RWPE2 (cell line): ENCODE measurements around the gene TUSC7.

Source experiments
- ATAC-seq: fragments of 200-7000 bp; cut with Tn5 transposase; 3 replicates; pipeline ENCODE4 v1.9.1; 2021; ENCODE audit warnings: low read depth
- DNase-seq: peaks from one replicate; pipeline ENCODE4 v3.0.0-alpha.2; 2020; ENCODE audit warnings: low spot score
- H3K27ac ChIP-seq: fragments of 450-650 bp; 2 replicates; pipeline ENCODE4 v1.5.1; 2017; ENCODE audit warnings: mild to moderate bottlenecking; ENCODE audit not compliant: poor library complexity, severe bottlenecking
- H3K27me3 ChIP-seq: fragments of 250-450 bp; sonication (Bioruptor Pico); 2 replicates; pipeline ENCODE4 v1.5.1; 2021; ENCODE audit warnings: mild to moderate bottlenecking, moderate library complexity; ENCODE audit not compliant: insufficient read depth, poor library complexity, severe bottlenecking
- H3K36me3 ChIP-seq: fragments of 250-450 bp; sonication (Bioruptor Pico); 2 replicates; pipeline ENCODE4 v1.5.1; 2020; ENCODE audit warnings: low read depth, mild to moderate bottlenecking, moderate library complexity
- H3K4me1 ChIP-seq: fragments of 250-450 bp; sonication (Bioruptor Pico); 2 replicates; pipeline ENCODE4 v1.5.1; 2021; ENCODE audit warnings: mild to moderate bottlenecking, moderate library complexity; ENCODE audit not compliant: insufficient read depth, poor library complexity, severe bottlenecking
- H3K4me3 ChIP-seq: fragments of 250-450 bp; sonication (Bioruptor Pico); 2 replicates; pipeline ENCODE4 v1.5.1; 2021; ENCODE audit warnings: mild to moderate bottlenecking, moderate library complexity; ENCODE audit not compliant: severe bottlenecking
- H3K9me3 ChIP-seq: fragments of 250-450 bp; sonication (Bioruptor Pico); 2 replicates; pipeline ENCODE4 v1.5.1; 2021; ENCODE audit warnings: mild to moderate bottlenecking, moderate library complexity; ENCODE audit not compliant: severe bottlenecking
- TF ChIP-seq, protein P1 (sequence below): fragments of 450-650 bp; IDR thresholded peaks from one replicate; pipeline ENCODE4 v1.5.1; 2017; ENCODE audit warnings: mild to moderate bottlenecking, moderate library complexity; ENCODE audit not compliant: poor library complexity, severe bottlenecking

Gene TUSC7

DNA sequence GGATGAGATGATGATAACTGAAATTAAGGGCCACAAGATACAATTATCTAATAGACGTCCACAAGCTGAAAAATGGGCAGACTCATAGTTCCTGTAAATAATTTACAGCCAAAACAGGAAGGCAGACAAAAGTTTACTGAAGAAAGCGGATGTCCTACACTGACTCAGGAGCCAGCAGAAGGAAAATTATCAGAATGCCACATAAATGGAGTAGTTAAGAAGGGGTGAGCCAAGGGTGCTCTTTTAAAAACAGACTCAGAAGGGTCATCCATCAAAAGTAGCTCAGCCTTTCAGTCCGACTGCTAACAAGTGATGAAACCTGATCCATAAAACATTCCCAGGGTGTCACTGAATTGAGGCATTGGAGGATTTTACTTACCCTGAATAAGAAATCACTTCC is 39.8 kb downstream of the TUSC7 start:
- H3K4me1 ChIP-seq = no peaks in the 10 kb centered on the region
- no peak for ATAC-seq

DNA sequence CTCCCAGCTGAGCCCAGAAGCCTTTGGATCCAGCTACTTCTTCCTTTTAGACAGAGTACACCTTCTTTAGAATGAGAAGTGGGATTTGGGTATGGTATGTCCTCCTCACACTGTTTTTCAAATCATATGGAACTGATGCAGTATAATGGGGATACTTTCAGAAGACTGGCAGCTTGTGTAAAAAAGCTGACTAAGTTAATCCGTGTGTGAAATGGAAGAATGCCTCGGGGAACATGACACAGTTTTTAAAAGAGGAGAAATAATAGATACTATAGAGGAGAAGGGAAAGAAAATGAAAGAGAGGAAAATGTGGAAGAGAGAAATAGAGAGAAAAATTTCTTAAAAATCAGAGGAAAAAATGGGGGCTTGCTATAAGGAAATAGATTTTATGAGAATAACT is 47.7 kb downstream of the TUSC7 start:
- H3K27me3 ChIP-seq = peaks cover 7% of the 10 kb centered on the region
- H3K4me1 ChIP-seq = no peaks in the 10 kb centered on the region
- H3K4me3 ChIP-seq = no peak overlapping the region
- no peaks in the 10 kb centered on the region for H3K36me3 ChIP-seq
- H3K27ac ChIP-seq = no peak overlapping the region
- no peak for DNase-seq
- H3K9me3 ChIP-seq = no peaks in the 10 kb centered on the region
- no peak for ATAC-seq
- TF ChIP-seq, protein P1, sequence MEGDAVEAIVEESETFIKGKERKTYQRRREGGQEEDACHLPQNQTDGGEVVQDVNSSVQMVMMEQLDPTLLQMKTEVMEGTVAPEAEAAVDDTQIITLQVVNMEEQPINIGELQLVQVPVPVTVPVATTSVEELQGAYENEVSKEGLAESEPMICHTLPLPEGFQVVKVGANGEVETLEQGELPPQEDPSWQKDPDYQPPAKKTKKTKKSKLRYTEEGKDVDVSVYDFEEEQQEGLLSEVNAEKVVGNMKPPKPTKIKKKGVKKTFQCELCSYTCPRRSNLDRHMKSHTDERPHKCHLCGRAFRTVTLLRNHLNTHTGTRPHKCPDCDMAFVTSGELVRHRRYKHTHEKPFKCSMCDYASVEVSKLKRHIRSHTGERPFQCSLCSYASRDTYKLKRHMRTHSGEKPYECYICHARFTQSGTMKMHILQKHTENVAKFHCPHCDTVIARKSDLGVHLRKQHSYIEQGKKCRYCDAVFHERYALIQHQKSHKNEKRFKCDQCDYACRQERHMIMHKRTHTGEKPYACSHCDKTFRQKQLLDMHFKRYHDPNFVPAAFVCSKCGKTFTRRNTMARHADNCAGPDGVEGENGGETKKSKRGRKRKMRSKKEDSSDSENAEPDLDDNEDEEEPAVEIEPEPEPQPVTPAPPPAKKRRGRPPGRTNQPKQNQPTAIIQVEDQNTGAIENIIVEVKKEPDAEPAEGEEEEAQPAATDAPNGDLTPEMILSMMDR = no peak

More for the DNA sequence above, 39.8 kb downstream of the TUSC7 start:
- no peaks in the 10 kb centered on the region for H3K36me3 ChIP-seq
- TF ChIP-seq, protein P1 = no peak
- DNase-seq = no peak
- H3K4me3 ChIP-seq = no peak overlapping the region
- H3K27me3 ChIP-seq = no peaks in the 10 kb centered on the region
- no peak overlapping the region for H3K27ac ChIP-seq
- H3K9me3 ChIP-seq = no peaks in the 10 kb centered on the region

DNA sequence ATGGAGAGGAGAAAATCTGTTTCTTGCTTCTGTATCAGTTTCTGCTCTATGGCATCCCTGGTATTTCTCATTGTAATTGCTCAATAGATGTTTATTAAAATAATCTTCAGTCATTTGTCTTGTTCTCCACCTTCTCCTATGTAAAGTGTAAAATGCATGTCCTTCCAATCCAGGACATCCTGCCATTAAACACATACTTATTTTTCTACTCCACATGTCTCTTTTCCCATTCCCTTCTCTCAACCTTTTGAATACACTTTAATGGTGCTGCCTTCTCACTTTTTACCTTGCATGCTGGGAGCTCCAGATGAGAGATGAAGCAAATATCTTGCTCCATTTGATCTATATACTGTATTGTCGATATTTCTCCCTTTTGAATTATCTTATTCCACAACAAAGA is 49.7 kb downstream of the TUSC7 start:
- ATAC-seq (no peak), DNase-seq (no peak)
- Histone ChIP-seq H3K27ac (no peak overlapping the region), H3K4me1 (no peaks in the 10 kb centered on the region), H3K27me3 (peaks cover 7% of the 10 kb centered on the region), H3K4me3 (no peak overlapping the region), H3K9me3 (no peaks in the 10 kb centered on the region), H3K36me3 (no peaks in the 10 kb centered on the region)
- TF ChIP-seq, protein P1 = no peak
